Activated T-cell treated with anti-CD3 and anti-CD28 coated beads, Interleukin-2, amount 50 U/mL, for 24 hours (primary cell): Measurements from ENCODE around the gene CFAP73.

ENCODE experiments used
- DNase-seq: peaks from one replicate; pipeline ENCODE4 v3.0.0-alpha.2; 2020
- H3K27ac Mint-ChIP-seq: 2 replicates; pipeline ENCODE4 v1.8.0; 2020; ENCODE audit warnings: mild to moderate bottlenecking, mixed read lengths
- H3K27me3 Mint-ChIP-seq: 2 replicates; pipeline ENCODE4 v1.8.0; 2020; ENCODE audit warnings: mixed read lengths
- H3K36me3 Mint-ChIP-seq: 2 replicates; pipeline ENCODE4 v1.8.0; 2020; ENCODE audit warnings: low read depth, mixed read lengths
- H3K4me1 Mint-ChIP-seq: 2 replicates; pipeline ENCODE4 v1.8.0; 2020; ENCODE audit warnings: low read depth, mixed read lengths
- H3K4me3 Mint-ChIP-seq: 2 replicates; pipeline ENCODE4 v1.8.0; 2020; ENCODE audit warnings: mild to moderate bottlenecking, moderate library complexity, mixed read lengths
- H3K9me3 Mint-ChIP-seq: 2 replicates; pipeline ENCODE4 v1.8.0; 2020; ENCODE audit warnings: mixed read lengths

The CFAP73 gene

DNA sequence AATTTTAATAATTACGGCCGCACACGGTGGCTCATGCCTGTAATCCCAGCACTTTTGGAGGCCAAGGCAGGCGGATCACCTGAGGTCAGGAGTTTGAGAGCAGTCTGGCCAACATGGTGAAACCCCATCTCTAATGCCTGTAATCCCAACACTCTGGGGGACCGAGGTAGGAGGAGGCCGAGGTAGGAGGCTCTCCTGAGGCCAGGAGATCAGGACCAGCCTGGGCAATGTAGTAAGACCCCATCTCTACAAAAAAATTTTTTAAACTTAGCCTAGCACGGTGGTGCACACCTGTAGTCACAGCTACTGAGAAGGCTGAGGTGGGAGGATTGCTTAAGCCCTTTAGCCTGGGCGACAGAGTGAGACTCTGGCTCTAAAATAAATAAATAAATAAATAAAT is 5.6 kb upstream of the CFAP73 start:
- no peaks in the 10 kb centered on the region for H3K27me3 Mint-ChIP-seq
- DNase-seq: no peak
- H3K9me3 Mint-ChIP-seq: no peaks in the 10 kb centered on the region
- H3K4me1 Mint-ChIP-seq: peaks cover 8% of the 10 kb centered on the region
- no peak overlapping the region for H3K4me3 Mint-ChIP-seq
- H3K36me3 Mint-ChIP-seq: no peaks in the 10 kb centered on the region
- H3K27ac Mint-ChIP-seq: no peak overlapping the region

DNA sequence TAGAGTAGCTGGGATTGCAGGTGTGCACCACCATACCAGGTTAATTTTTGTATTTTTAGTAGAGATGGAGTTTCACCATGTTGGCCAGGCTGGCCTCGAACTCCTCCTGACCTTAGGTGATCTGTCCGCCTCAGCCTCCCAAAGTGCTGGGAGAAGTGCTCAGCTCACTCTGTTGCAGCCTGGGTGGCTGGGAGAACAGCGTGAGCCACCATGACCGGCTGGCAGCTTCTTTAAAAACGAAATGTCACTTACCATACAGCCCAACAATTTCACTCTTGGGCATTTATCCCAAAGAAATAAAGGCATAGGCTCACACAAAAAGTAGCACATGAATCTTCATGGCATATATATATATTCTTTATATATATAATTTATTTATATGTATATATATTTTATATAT is 4.7 kb upstream of the CFAP73 start:
- Mint-ChIP-seq H3K9me3 (no peaks in the 10 kb centered on the region), H3K4me3 (no peak overlapping the region), H3K27me3 (no peaks in the 10 kb centered on the region), H3K4me1 (peaks cover 8% of the 10 kb centered on the region), H3K27ac (no peak overlapping the region), H3K36me3 (no peaks in the 10 kb centered on the region)
- DNase-seq: no peak

DNA sequence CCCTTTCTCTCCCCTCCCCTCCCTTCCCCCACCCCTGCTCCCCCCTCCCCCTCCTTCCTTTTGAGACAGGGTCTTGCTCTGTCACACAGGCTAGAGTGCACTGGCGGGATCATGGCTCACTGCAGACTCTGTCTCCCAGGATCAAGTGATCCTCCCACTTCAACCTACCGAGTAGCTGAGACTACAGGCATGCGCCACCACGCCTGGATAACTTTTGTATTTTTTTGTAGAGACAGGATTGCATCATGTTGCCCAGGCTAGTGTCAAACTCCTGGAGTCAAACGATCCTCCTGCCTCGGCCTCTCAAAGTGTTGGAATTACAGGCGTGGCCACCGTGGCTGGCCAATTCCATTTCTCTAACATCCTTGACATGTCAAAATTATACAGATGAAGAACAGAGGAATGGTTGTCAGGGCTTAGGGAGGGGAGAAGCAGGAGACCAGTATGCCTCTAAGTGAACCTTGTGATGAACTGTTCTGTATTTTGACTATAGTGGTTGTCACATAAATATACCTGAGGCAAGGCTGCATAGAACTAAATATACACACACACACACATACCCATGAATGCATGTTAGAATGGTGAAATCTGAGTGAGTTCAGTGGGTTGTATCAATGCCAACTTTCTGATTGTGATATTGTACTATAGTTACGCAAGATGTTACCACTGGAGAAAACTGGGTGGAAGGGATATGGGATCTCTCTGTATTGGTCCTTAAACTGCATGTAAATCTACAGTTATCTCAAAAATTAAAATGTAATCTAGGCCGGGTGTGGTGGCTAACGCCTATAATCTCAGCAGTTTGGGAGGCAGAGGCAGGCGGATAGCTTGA is 3.6 kb upstream of the CFAP73 start:
- H3K27ac Mint-ChIP-seq: no peak overlapping the region
- no peaks in the 10 kb centered on the region for H3K9me3 Mint-ChIP-seq
- no peaks in the 10 kb centered on the region for H3K27me3 Mint-ChIP-seq
- no peak for DNase-seq
- H3K4me1 Mint-ChIP-seq: peaks cover 8% of the 10 kb centered on the region
- H3K36me3 Mint-ChIP-seq: no peaks in the 10 kb centered on the region
- H3K4me3 Mint-ChIP-seq: no peak overlapping the region

DNA sequence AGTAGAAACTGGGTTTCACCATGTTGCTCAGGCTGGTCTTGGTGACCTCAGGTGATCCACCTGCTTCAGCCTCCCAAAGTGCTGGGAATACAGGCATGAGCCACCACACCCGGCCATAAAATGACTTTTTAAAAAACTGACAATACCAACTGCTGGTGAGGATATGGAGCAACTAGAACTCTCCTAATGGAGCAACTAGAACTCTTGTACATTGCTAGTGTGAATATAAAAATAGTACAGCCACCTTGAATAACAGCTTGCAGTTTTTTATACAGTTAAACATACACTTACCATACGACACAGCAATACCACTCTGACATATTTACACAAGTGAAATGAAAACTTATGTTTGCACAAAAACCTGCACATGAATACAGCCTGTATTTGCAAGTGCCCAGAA is 2.5 kb upstream of the CFAP73 start:
- Mint-ChIP-seq H3K36me3 (no peaks in the 10 kb centered on the region), H3K4me1 (peaks cover 6% of the 10 kb centered on the region), H3K4me3 (no peak overlapping the region), H3K27ac (no peak overlapping the region), H3K9me3 (no peaks in the 10 kb centered on the region), H3K27me3 (peaks cover 2% of the 10 kb centered on the region)
- DNase-seq: no peak

- DNase-seq: no peak
- no peaks in the 10 kb centered on the region for H3K9me3 Mint-ChIP-seq
- H3K4me3 Mint-ChIP-seq: no peak overlapping the region
- peaks cover 24% of the 10 kb centered on the region for H3K27me3 Mint-ChIP-seq
- H3K36me3 Mint-ChIP-seq: peaks cover under 1% of the 10 kb centered on the region
- no peak overlapping the region for H3K27ac Mint-ChIP-seq
- peaks cover 24% of the 10 kb centered on the region for H3K4me1 Mint-ChIP-seq
Observed at GRCh38 chr12:113151655-113152054, 2.1 kb downstream of the CFAP73 start.

DNA sequence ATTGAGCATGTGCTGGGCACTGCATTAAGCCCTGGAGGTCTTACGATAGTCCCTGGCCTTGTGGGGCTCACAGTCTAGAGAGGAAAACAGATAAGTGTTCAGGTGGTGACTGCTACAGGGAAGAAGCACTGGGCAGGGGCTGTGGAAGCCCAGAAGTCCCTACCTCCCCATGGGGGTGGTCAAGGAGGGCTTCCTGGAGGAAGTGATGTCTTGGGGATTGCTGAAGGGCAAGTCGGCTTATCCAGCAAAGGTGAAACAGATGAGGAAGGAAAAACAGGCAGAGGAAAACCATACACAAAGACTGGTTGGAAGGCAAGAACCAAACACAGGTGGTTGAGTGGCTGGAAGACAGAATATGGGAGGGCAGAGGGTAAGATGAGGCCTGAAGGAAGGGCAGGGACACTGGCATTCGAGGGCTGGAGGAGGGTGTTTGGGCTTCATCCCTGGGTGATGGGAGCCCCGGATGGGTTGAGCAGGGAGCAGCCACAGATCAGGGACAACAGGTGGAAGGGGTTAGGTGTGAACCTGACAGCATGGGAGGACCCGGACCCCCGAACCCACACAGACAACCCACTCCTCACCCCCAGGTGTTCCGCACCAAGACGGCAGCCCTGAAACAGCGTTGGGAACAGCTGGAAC is 2.8 kb downstream of the CFAP73 start:
- Mint-ChIP-seq H3K4me3 (peak overlapping the region; percentile 75), H3K27ac (no peak overlapping the region), H3K4me1 (peaks cover 27% of the 10 kb centered on the region), H3K27me3 (peaks cover 24% of the 10 kb centered on the region), H3K36me3 (peaks cover 7% of the 10 kb centered on the region), H3K9me3 (no peaks in the 10 kb centered on the region)
- DNase-seq: no peak

DNA sequence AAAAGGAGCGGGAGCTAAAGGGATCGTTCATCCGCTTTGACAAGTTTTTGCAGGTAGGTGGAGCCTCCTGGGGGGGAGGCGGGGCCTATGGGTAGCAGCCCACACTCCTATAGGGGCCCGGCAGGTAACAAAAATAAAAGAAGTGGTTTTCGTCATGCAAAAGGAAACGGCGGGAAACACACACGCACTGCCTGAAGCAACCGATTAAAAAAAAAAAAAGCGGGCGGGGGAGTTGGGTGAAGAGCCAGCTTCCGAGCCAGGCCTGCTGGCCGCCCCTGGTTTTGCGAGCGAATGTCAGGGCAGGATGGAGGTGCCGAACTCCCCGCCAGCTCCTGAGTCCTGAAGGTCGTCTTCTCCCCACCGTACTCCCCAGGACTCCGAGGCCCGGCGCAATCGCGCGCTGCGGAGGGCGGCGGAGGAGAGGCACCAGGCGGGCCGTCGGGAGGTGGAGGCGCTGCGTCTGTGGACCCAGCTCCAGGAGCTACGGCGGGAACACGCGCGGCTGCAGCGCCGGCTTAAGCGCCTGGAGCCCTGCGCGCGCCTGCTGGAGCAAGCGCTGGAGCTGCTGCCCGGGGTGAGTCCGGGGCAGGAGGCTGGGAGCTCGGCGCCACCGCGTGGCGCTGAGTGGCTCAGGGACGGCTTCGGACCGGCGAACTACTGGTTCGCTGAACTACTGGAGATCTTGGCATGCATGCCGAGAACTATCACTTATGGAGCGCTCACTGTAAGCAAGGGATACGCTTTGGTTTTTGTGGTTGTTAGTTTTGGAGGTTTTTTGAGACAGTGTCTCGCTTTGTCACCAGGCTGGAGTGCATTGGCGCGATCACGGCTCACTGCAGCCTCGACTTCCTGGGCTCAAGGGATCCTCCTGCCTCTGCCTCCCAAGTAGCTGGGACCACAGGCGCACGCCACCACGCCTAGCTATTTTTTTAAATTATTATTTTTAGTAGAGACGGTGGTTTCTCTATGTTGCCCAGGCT is 3.6 kb downstream of the CFAP73 start:
- peak; percentile 78 for DNase-seq
- H3K27ac Mint-ChIP-seq: peak overlapping the region; percentile 55

GRCh38 chr12:113154351-113154973 is 4.9 kb downstream of the CFAP73 start:
- Mint-ChIP-seq H3K27ac (no peak overlapping the region), H3K4me3 (peak overlapping the region; percentile 75), H3K27me3 (peaks cover 24% of the 10 kb centered on the region), H3K4me1 (peaks cover 32% of the 10 kb centered on the region), H3K9me3 (no peaks in the 10 kb centered on the region), H3K36me3 (peaks cover 29% of the 10 kb centered on the region)
- peak; percentile 51 for DNase-seq

More for the DNA sequence above, 3.6 kb downstream of the CFAP73 start:
- Mint-ChIP-seq H3K36me3 (peaks cover 16% of the 10 kb centered on the region), H3K27me3 (peaks cover 24% of the 10 kb centered on the region), H3K9me3 (no peaks in the 10 kb centered on the region), H3K4me3 (peak overlapping the region; percentile 75), H3K4me1 (peaks cover 32% of the 10 kb centered on the region)

GRCh38 chr12:113155060-113155459 is 5.5 kb downstream of the CFAP73 start:
- DNase-seq: no peak
- Mint-ChIP-seq H3K27ac (no peak overlapping the region), H3K9me3 (no peaks in the 10 kb centered on the region), H3K4me3 (no peak overlapping the region), H3K4me1 (peaks cover 32% of the 10 kb centered on the region), H3K27me3 (peaks cover 24% of the 10 kb centered on the region), H3K36me3 (peaks cover 35% of the 10 kb centered on the region)

GRCh38 chr12:113155646-113156045 is 6.1 kb downstream of the CFAP73 start:
- Mint-ChIP-seq H3K4me1 (peaks cover 32% of the 10 kb centered on the region), H3K27me3 (peaks cover 24% of the 10 kb centered on the region), H3K9me3 (no peaks in the 10 kb centered on the region), H3K27ac (no peak overlapping the region), H3K4me3 (no peak overlapping the region), H3K36me3 (peaks cover 41% of the 10 kb centered on the region)
- DNase-seq: no peak

DNA sequence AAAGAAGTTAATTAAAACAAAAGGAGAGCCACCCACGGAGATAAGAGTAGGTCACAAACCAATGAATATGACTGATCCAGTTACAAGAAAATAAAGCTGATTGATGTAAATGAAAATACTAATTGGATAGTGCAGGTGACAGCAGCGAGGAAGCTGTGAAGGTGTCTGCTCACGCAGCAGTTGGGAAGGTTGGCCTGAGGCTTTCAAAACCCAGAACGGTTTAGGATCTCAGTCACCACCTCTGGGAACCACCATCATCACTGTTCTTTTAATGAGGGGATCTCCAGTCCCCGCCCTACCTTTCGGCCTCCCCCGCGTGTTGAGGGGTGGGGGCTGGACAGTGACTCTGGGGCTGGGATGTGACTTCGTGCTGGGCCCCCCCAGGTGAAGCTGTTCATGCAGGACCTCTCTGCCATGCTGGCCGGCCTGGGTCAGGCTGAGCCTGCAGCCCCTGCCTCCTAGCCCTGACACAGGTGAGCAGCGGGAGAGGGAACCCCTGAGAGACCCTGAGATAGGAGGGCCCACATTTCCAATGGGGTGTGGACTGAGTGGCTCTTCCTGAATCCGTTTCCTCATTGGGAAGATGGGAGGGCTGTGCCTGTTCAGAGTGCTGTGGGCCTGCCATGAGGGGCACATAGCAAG is 7.8 kb downstream of the CFAP73 start:
- peaks cover 56% of the 10 kb centered on the region for H3K36me3 Mint-ChIP-seq
- H3K9me3 Mint-ChIP-seq: no peaks in the 10 kb centered on the region
- peaks cover 28% of the 10 kb centered on the region for H3K4me1 Mint-ChIP-seq
- no peak overlapping the region for H3K4me3 Mint-ChIP-seq
- H3K27me3 Mint-ChIP-seq: peaks cover 19% of the 10 kb centered on the region
- DNase-seq: no peak
- H3K27ac Mint-ChIP-seq: peak overlapping the region; percentile 61

- Mint-ChIP-seq H3K4me3 (no peak overlapping the region), H3K27me3 (peaks cover 14% of the 10 kb centered on the region), H3K4me1 (peaks cover 16% of the 10 kb centered on the region), H3K36me3 (peaks cover 68% of the 10 kb centered on the region), H3K9me3 (no peaks in the 10 kb centered on the region), H3K27ac (peak overlapping the region; percentile 47)
- DNase-seq: no peak
Observed at GRCh38 chr12:113158439-113159203, 9.1 kb downstream of the CFAP73 start.

DNA sequence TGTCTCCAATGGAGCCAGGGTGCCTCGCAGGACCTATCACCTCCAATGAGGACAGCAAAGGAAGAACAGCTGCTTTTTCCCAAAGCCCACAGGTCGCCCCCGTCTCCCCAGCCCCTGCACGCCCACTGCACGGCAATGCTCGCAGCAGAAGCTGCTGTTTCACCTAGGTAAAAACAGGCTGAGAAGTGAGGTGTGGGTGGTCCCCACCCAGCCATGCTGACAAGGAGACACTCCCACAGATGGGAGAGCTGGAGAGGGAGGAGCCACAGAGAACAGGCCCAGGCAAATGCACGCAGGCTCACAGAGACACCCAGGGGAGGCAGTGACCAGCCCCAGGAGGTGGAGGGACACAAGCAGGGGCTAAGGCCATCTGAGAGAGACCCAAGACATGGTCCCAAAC is 10.4 kb downstream of the CFAP73 start:
- H3K4me3 Mint-ChIP-seq: no peak overlapping the region
- no peaks in the 10 kb centered on the region for H3K9me3 Mint-ChIP-seq
- no peak for DNase-seq
- H3K4me1 Mint-ChIP-seq: peaks cover 10% of the 10 kb centered on the region
- H3K27me3 Mint-ChIP-seq: peaks cover 8% of the 10 kb centered on the region
- H3K27ac Mint-ChIP-seq: no peak overlapping the region
- H3K36me3 Mint-ChIP-seq: peaks cover 82% of the 10 kb centered on the region
